ENCODE data around the gene AZIN2. TPM values are rescaled to one million over a fixed set of nuclear protein-coding genes. Genes with fewer than 3 reads are reported as not detected.

The AZIN2 gene
- total and polyA plus RNA-seq, 2 of the 13 experiments (the other 11 are each of a cell fraction or from before 2014, with no cell fraction given), result 1.7 to 3.5 TPM

- TF ChIP-seq LBX2 (CRISPR knock-in tag; IDR thresholded peaks at IDR 0.05; ENCODE audit: borderline replicate concordance) (no peak), BHLHE40 (IDR thresholded peaks at IDR 0.05; ENCODE audit: low read length) (peak; percentile 70), PCBP1 (IDR thresholded peaks at IDR 0.05; ENCODE audit: borderline replicate concordance, low read depth, low read length) (no peak), TEAD3 (CRISPR knock-in tag; optimal IDR thresholded peaks at IDR 0.05; ENCODE audit: borderline replicate concordance) (peak; percentile 44), GATAD1 (CRISPR knock-in tag; IDR thresholded peaks at IDR 0.05) (no peak), ZNF460 (CRISPR knock-in tag; IDR thresholded peaks at IDR 0.05; ENCODE audit: borderline replicate concordance) (no peak), RORA (CRISPR knock-in tag; IDR thresholded peaks at IDR 0.05) (no peak), YEATS4 (CRISPR knock-in tag; IDR thresholded peaks at IDR 0.05; ENCODE audit: borderline replicate concordance) (no peak), SOX13 (IDR thresholded peaks at IDR 0.05) (no peak), SOX13 (CRISPR knock-in tag; conservative IDR thresholded peaks at IDR 0.05 in 1 of 2, IDR thresholded peaks at IDR 0.05 in 1 of 2) (peak in 1 of 2 experiments; percentile 15; a peak in 1 of 4 replicates), ZNF652 (CRISPR knock-in tag; IDR thresholded peaks at IDR 0.05; ENCODE audit: borderline replicate concordance, low read depth) (no peak), MTF1 (CRISPR knock-in tag; IDR thresholded peaks at IDR 0.05) (no peak), BRD4 (CRISPR knock-in tag; IDR thresholded peaks at IDR 0.05) (no peak), FUBP1 (CRISPR knock-in tag; IDR thresholded peaks at IDR 0.05; ENCODE audit: borderline replicate concordance) (no peak), ZBTB39 (CRISPR knock-in tag; IDR thresholded peaks at IDR 0.05) (no peak)
- TF ChIP-seq, protein P1, sequence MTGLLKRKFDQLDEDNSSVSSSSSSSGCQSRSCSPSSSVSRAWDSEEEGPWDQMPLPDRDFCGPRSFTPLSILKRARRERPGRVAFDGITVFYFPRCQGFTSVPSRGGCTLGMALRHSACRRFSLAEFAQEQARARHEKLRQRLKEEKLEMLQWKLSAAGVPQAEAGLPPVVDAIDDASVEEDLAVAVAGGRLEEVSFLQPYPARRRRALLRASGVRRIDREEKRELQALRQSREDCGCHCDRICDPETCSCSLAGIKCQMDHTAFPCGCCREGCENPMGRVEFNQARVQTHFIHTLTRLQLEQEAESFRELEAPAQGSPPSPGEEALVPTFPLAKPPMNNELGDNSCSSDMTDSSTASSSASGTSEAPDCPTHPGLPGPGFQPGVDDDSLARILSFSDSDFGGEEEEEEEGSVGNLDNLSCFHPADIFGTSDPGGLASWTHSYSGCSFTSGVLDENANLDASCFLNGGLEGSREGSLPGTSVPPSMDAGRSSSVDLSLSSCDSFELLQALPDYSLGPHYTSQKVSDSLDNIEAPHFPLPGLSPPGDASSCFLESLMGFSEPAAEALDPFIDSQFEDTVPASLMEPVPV (CRISPR knock-in tag; IDR thresholded peaks at IDR 0.05), result no peak
- TF ChIP-seq, protein P2, sequence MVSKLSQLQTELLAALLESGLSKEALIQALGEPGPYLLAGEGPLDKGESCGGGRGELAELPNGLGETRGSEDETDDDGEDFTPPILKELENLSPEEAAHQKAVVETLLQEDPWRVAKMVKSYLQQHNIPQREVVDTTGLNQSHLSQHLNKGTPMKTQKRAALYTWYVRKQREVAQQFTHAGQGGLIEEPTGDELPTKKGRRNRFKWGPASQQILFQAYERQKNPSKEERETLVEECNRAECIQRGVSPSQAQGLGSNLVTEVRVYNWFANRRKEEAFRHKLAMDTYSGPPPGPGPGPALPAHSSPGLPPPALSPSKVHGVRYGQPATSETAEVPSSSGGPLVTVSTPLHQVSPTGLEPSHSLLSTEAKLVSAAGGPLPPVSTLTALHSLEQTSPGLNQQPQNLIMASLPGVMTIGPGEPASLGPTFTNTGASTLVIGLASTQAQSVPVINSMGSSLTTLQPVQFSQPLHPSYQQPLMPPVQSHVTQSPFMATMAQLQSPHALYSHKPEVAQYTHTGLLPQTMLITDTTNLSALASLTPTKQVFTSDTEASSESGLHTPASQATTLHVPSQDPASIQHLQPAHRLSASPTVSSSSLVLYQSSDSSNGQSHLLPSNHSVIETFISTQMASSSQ (IDR thresholded peaks at IDR 0.05; ENCODE audit: low read depth), result no peak
- TF ChIP-seq, protein P2 (CRISPR knock-in tag; IDR thresholded peaks at IDR 0.05; ENCODE audit: borderline replicate concordance), result no peak
These were observed 39.9 kb upstream of the AZIN2 start (continued) for GRCh38 chr1:33041026-33041425.

All from HepG2 (cell line).